ENCODE measurements around the gene PPP4R1.
A peak's percentile ranks its signal among the peaks of the same experiment; 100 is the strongest.

- TF ChIP-seq CTCF (optimal IDR thresholded peaks at IDR 0.05 in 1 of 3, IDR thresholded peaks at IDR 0.05 in 1 of 3, conservative IDR thresholded peaks at IDR 0.05 in 1 of 3; ENCODE audit: extremely low read depth in 1 of 3, insufficient read depth in 2 of 3, low read length in 3 of 3) (peak; percentile 53 to 89 (median 70)), EZH2 (IDR thresholded peaks at IDR 0.05; ENCODE audit: low read length) (no peak)
Observed at GRCh38 chr18:9516437-9517064, 97.8 kb downstream of the PPP4R1 start.

Data from keratinocyte (primary cell).